Activated CD4-positive, alpha-beta memory T cell treated with anti-CD3 and anti-CD28 coated beads for 36 hours (primary cell): ENCODE results near the gene SNAI1. TPM values are rescaled to one million over a fixed set of nuclear protein-coding genes. Genes with fewer than 3 reads are reported as not detected.

Experiments
- CTCF ChIA-PET: fragments of 350-600 bp; sonication (Branson Sonifier 250); formaldehyde crosslinking; loops from one replicate; lab custom pipeline; 2021; ENCODE audit warnings: antibody characterized with exemption, inconsistent platforms; lab: Charles Lee
- POLR2A ChIA-PET: fragments of 350-600 bp; sonication (Branson Sonifier 250); formaldehyde crosslinking; loops from one replicate; lab custom pipeline; 2021; ENCODE audit warnings: antibody characterized with exemption; lab: Charles Lee
- DNase-seq: peaks from one replicate; pipeline ENCODE4 v3.0.0-alpha.2; 2020
- H3K27ac Mint-ChIP-seq: one replicate; pipeline ENCODE4 v1.8.0; 2021; ENCODE audit warnings: mixed read lengths
- H3K27me3 Mint-ChIP-seq: one replicate; pipeline ENCODE4 v1.8.0; 2021; ENCODE audit warnings: mixed read lengths
- H3K36me3 Mint-ChIP-seq: one replicate; pipeline ENCODE4 v1.8.0; 2021; ENCODE audit warnings: mixed read lengths
- H3K4me1 Mint-ChIP-seq: one replicate; pipeline ENCODE4 v1.8.0; 2021; ENCODE audit warnings: low read depth, mixed read lengths
- H3K4me3 Mint-ChIP-seq: one replicate; pipeline ENCODE4 v1.8.0; 2021; ENCODE audit warnings: mild to moderate bottlenecking, mixed read lengths
- H3K9me3 Mint-ChIP-seq: one replicate; pipeline ENCODE4 v1.8.0; 2021; ENCODE audit warnings: mixed read lengths
- intact Hi-C: fragments of 100-400 bp; cut with micrococcal nuclease; formaldehyde crosslinking; loops from one replicate; pipeline ENCODE4 v1.15.1; 2023
- total RNA-seq, 2 experiments: library from RNA; stranded (reverse); gene quantifications; one replicate each; pipeline ENCODE4 v1.2.3, GENCODE V29; 2021

SNAI1 gene
- total RNA-seq, 2 experiments from 2014 or later, result 0.27 TPM; not detected in 1

- no peak overlapping the region for H3K4me3 Mint-ChIP-seq
- H3K27ac Mint-ChIP-seq, result no peak overlapping the region
- H3K36me3 Mint-ChIP-seq, result no peaks in the 10 kb centered on the region
- H3K9me3 Mint-ChIP-seq, result no peaks in the 10 kb centered on the region
- POLR2A ChIA-PET, result no interaction called here
- CTCF ChIA-PET, result no interaction called here
- intact Hi-C loops, result no loop called here
- no peaks in the 10 kb centered on the region for H3K4me1 Mint-ChIP-seq
- no peak for DNase-seq
- H3K27me3 Mint-ChIP-seq, result peaks cover 8% of the 10 kb centered on the region
Measured at GRCh38 chr20:50017576-50018248, 34.9 kb downstream of the SNAI1 start.

GRCh38 chr20:50019466-50020256 is 36.9 kb downstream of the SNAI1 start:
- POLR2A ChIA-PET, result no interaction called here
- DNase-seq, result no peak
- intact Hi-C loops, result no loop called here
- no peak overlapping the region for H3K27ac Mint-ChIP-seq
- no peaks in the 10 kb centered on the region for H3K36me3 Mint-ChIP-seq
- H3K27me3 Mint-ChIP-seq, result peaks cover 5% of the 10 kb centered on the region
- H3K4me1 Mint-ChIP-seq, result no peaks in the 10 kb centered on the region
- no peak overlapping the region for H3K4me3 Mint-ChIP-seq
- H3K9me3 Mint-ChIP-seq, result no peaks in the 10 kb centered on the region
- CTCF ChIA-PET, result interaction anchor here (1.2 kb wide), 1 partner anchor 52 kb away, joined by 4 read pairs; no protein-coding TSS in a partner anchor

GRCh38 chr20:50020288-50020687 is 37.5 kb downstream of the SNAI1 start:
- ChIA-PET CTCF (no interaction called here), POLR2A (no interaction called here)
- no peak overlapping the region for H3K4me3 Mint-ChIP-seq
- H3K27me3 Mint-ChIP-seq, result peaks cover 4% of the 10 kb centered on the region
- intact Hi-C loops, result no loop called here
- no peaks in the 10 kb centered on the region for H3K4me1 Mint-ChIP-seq
- H3K36me3 Mint-ChIP-seq, result no peaks in the 10 kb centered on the region
- no peak overlapping the region for H3K27ac Mint-ChIP-seq
- no peaks in the 10 kb centered on the region for H3K9me3 Mint-ChIP-seq
- DNase-seq, result no peak

- CTCF ChIA-PET, result no interaction called here
- Mint-ChIP-seq H3K27ac (no peak overlapping the region), H3K9me3 (no peaks in the 10 kb centered on the region), H3K27me3 (no peaks in the 10 kb centered on the region), H3K4me1 (no peaks in the 10 kb centered on the region), H3K36me3 (no peaks in the 10 kb centered on the region), H3K4me3 (no peak overlapping the region)
- no peak for DNase-seq
- POLR2A ChIA-PET, result no interaction called here
- intact Hi-C loops, result no loop called here
Measured at GRCh38 chr20:50022676-50023075, 39.9 kb downstream of the SNAI1 start.

- CTCF ChIA-PET, result interaction anchor here (1.3 kb wide), 1 partner anchor 48 kb away, joined by 5 read pairs; no protein-coding TSS in a partner anchor
- Mint-ChIP-seq H3K4me3 (no peak overlapping the region), H3K4me1 (no peaks in the 10 kb centered on the region), H3K27me3 (no peaks in the 10 kb centered on the region), H3K36me3 (no peaks in the 10 kb centered on the region), H3K9me3 (no peaks in the 10 kb centered on the region), H3K27ac (no peak overlapping the region)
- intact Hi-C loops, result no loop called here
- POLR2A ChIA-PET, result no interaction called here
- no peak for DNase-seq
Measured at GRCh38 chr20:50023116-50023805, 40.5 kb downstream of the SNAI1 start.

- Mint-ChIP-seq H3K9me3 (no peaks in the 10 kb centered on the region), H3K27ac (no peak overlapping the region), H3K4me1 (no peaks in the 10 kb centered on the region), H3K4me3 (no peak overlapping the region), H3K27me3 (peaks cover 2% of the 10 kb centered on the region), H3K36me3 (no peaks in the 10 kb centered on the region)
- intact Hi-C loops, result no loop called here
- ChIA-PET CTCF (interaction anchor here (1.5 kb wide), 1 partner anchor 44 kb away, joined by 4 read pairs; no protein-coding TSS in a partner anchor), POLR2A (no interaction called here)
- DNase-seq, result no peak
Measured at GRCh38 chr20:50026746-50027575, 44.2 kb downstream of the SNAI1 start.

GRCh38 chr20:50027611-50028105 is 44.9 kb downstream of the SNAI1 start:
- H3K4me1 Mint-ChIP-seq, result no peaks in the 10 kb centered on the region
- H3K27me3 Mint-ChIP-seq, result peaks cover 2% of the 10 kb centered on the region
- ChIA-PET CTCF (interaction anchor here (1.5 kb wide), 1 partner anchor 44 kb away, joined by 4 read pairs; no protein-coding TSS in a partner anchor), POLR2A (no interaction called here)
- no peak overlapping the region for H3K4me3 Mint-ChIP-seq
- DNase-seq, result no peak
- no peaks in the 10 kb centered on the region for H3K36me3 Mint-ChIP-seq
- H3K9me3 Mint-ChIP-seq, result no peaks in the 10 kb centered on the region
- H3K27ac Mint-ChIP-seq, result no peak overlapping the region
- intact Hi-C loops, result no loop called here

- peaks cover 2% of the 10 kb centered on the region for H3K27me3 Mint-ChIP-seq
- H3K4me3 Mint-ChIP-seq, result no peak overlapping the region
- ChIA-PET CTCF (no interaction called here), POLR2A (no interaction called here)
- H3K27ac Mint-ChIP-seq, result no peak overlapping the region
- no peak for DNase-seq
- intact Hi-C loops, result no loop called here
- H3K36me3 Mint-ChIP-seq, result no peaks in the 10 kb centered on the region
- H3K9me3 Mint-ChIP-seq, result no peaks in the 10 kb centered on the region
- H3K4me1 Mint-ChIP-seq, result no peaks in the 10 kb centered on the region
Measured at GRCh38 chr20:50029083-50029696, 46.4 kb downstream of the SNAI1 start.

- Mint-ChIP-seq H3K4me1 (no peaks in the 10 kb centered on the region), H3K4me3 (no peak overlapping the region), H3K36me3 (no peaks in the 10 kb centered on the region), H3K27ac (no peak overlapping the region), H3K9me3 (no peaks in the 10 kb centered on the region), H3K27me3 (peaks cover 2% of the 10 kb centered on the region)
- intact Hi-C loops, result no loop called here
- ChIA-PET CTCF (no interaction called here), POLR2A (no interaction called here)
- DNase-seq, result no peak
Measured at GRCh38 chr20:50029697-50030461, 47.1 kb downstream of the SNAI1 start.

- CTCF ChIA-PET, result no interaction called here
- no peaks in the 10 kb centered on the region for H3K9me3 Mint-ChIP-seq
- no peak for DNase-seq
- intact Hi-C loops, result no loop called here
- H3K27ac Mint-ChIP-seq, result no peak overlapping the region
- POLR2A ChIA-PET, result no interaction called here
- peaks cover 2% of the 10 kb centered on the region for H3K27me3 Mint-ChIP-seq
- H3K4me1 Mint-ChIP-seq, result no peaks in the 10 kb centered on the region
- no peaks in the 10 kb centered on the region for H3K36me3 Mint-ChIP-seq
- no peak overlapping the region for H3K4me3 Mint-ChIP-seq
Measured at GRCh38 chr20:50032955-50033666, 50.3 kb downstream of the SNAI1 start.
